Testis (tissue), 3 donors: ENCODE results near the gene IKBIP. TPM values are rescaled to one million over a fixed set of nuclear protein-coding genes. Genes with fewer than 3 reads are reported as not detected.

ENCODE experiments used
- DNase-seq: peaks from one replicate; pipeline ENCODE4 v3.0.0-alpha.2; 2019
- H3K27ac ChIP-seq, 2 donors: fragments of 200-600 bp; sonication (generic); one replicate each; pipeline ENCODE4 v1.5.1; 2019
- H3K27me3 ChIP-seq: fragments of 200-600 bp; sonication (generic); one replicate; pipeline ENCODE4 v1.5.1; 2019
- H3K36me3 ChIP-seq: fragments of 200-600 bp; sonication (generic); one replicate; pipeline ENCODE4 v1.5.1; 2017; ENCODE audit warnings: low read depth; ENCODE audit errors: missing control alignments
- H3K4me1 ChIP-seq: fragments of 200-600 bp; sonication (generic); one replicate; pipeline ENCODE4 v1.5.1; 2019
- H3K4me3 ChIP-seq, 2 donors: fragments of 200-600 bp; sonication (generic); one replicate each; pipeline ENCODE4 v1.5.1; 2017 to 2019
- H3K9me3 ChIP-seq: fragments of 200-600 bp; sonication (generic); one replicate; pipeline ENCODE4 v1.5.1; 2017
- CTCF ChIP-seq, 3 experiments: fragments of 450-650 bp in 2 of 3; fragments of 200-600 bp in 1 of 3; sonication (generic) in 1 of 3; IDR thresholded peaks; one replicate each; pipeline ENCODE4 v1.5.1; 2016 to 2019; ENCODE audit warnings: antibody characterized with exemption in 3 of 3, mild to moderate bottlenecking in 2 of 3, moderate library complexity in 1 of 3
- POLR2A ChIP-seq: fragments of 450-650 bp; IDR thresholded peaks from one replicate; pipeline ENCODE4 v1.6.1; 2017; ENCODE audit warnings: antibody characterized with exemption, mild to moderate bottlenecking, moderate library complexity
- WGBS, 2 donors: methylation state at CpG; one replicate each; pipeline ENCODE4 v1.1.5; 2018; 5-methylcytosine and 5-hydroxymethylcytosine counted together
- intact Hi-C: fragments of 100-400 bp; cut with DNase I; formaldehyde crosslinking; loops from one replicate; pipeline ENCODE4 v1.15.1; 2023; ENCODE audit warnings: low total_unique reads
- polyA plus RNA-seq: library from polyadenylated mRNA; stranded (reverse); fragments of 350-450 nt; fragmentation: Illumina TruSeq; extraction: RNeasy Lipid Tissue Mini Kit (QIAGEN cat#74804); gene quantifications from one replicate; pipeline ENCODE4 v1.2.3, GENCODE V29; 2014; ENCODE audit warnings: low read depth, low replicate concordance; ENCODE audit not compliant: insufficient read depth
- total RNA-seq, 2 donors: library from RNA; depleted of rRNA; stranded (reverse); fragments of >200 nt; gene quantifications; one replicate each; pipeline ENCODE4 v1.2.3, GENCODE V29; 2016

IKBIP gene
- total and polyA plus RNA-seq, 3 donors from 2014 or later = 3.7 to 7.7 (median 7.4) TPM

- Histone ChIP-seq H3K36me3 (no peaks in the 10 kb centered on the region), H3K4me1 (no peaks in the 10 kb centered on the region), H3K9me3 (no peaks in the 10 kb centered on the region), H3K27me3 (no peaks in the 10 kb centered on the region), H3K4me3 (no peak overlapping the region), H3K27ac (no peak overlapping the region)
- 65% methylated on average over 6 of the region's 6 CpGs for WGBS, 2 donors
- TF ChIP-seq CTCF (IDR thresholded peaks at IDR 0.05) = no peak
- no peak for TF ChIP-seq POLR2A
- intact Hi-C loops = no loop called here
- DNase-seq = no peak
Observed at GRCh38 chr12:98582093-98582492, 62.5 kb downstream of the IKBIP start.

- Histone ChIP-seq H3K9me3 (no peaks in the 10 kb centered on the region), H3K4me1 (no peaks in the 10 kb centered on the region), H3K27ac (no peak overlapping the region), H3K27me3 (no peaks in the 10 kb centered on the region), H3K36me3 (no peaks in the 10 kb centered on the region), H3K4me3 (no peak overlapping the region)
- intact Hi-C loops = no loop called here
- TF ChIP-seq CTCF (IDR thresholded peaks at IDR 0.05) = no peak
- no peak for TF ChIP-seq POLR2A
- DNase-seq = no peak
- whole genome bisulfite sequencing, 2 donors = 89 to 93% methylated on average over 1 of the region's 1 CpG
Observed at GRCh38 chr12:98581101-98581500, 63.5 kb downstream of the IKBIP start.

- no peaks in the 10 kb centered on the region for H3K4me1 ChIP-seq
- H3K27me3 ChIP-seq = no peaks in the 10 kb centered on the region
- no peaks in the 10 kb centered on the region for H3K36me3 ChIP-seq
- WGBS, 2 donors = 91 to 96% methylated on average over 5 of the region's 5 CpGs
- H3K9me3 ChIP-seq = no peaks in the 10 kb centered on the region
- no peak for TF ChIP-seq CTCF (IDR thresholded peaks at IDR 0.05)
- no peak for TF ChIP-seq POLR2A
- no peak overlapping the region for H3K4me3 ChIP-seq
- no peak for DNase-seq
- no peak overlapping the region for H3K27ac ChIP-seq
- intact Hi-C loops = no loop called here
Observed at GRCh38 chr12:98580695-98581094, 63.9 kb downstream of the IKBIP start.

- Histone ChIP-seq H3K27me3 (no peaks in the 10 kb centered on the region), H3K36me3 (no peaks in the 10 kb centered on the region), H3K4me3 (no peak overlapping the region), H3K4me1 (no peaks in the 10 kb centered on the region), H3K9me3 (no peaks in the 10 kb centered on the region), H3K27ac (no peak overlapping the region)
- 91 to 95% methylated on average over 3 of the region's 3 CpGs for WGBS, 2 donors
- no peak for DNase-seq
- TF ChIP-seq POLR2A = no peak
- no peak for TF ChIP-seq CTCF (IDR thresholded peaks at IDR 0.05)
- intact Hi-C loops = no loop called here
Observed at GRCh38 chr12:98579835-98580234, 64.8 kb downstream of the IKBIP start.

GRCh38 chr12:98579347-98579746 lies 65.2 kb downstream of the IKBIP start:
- WGBS, 2 donors = 81 to 87% methylated on average over 5 of the region's 5 CpGs
- H3K9me3 ChIP-seq = no peaks in the 10 kb centered on the region
- H3K27ac ChIP-seq = no peak overlapping the region
- intact Hi-C loops = no loop called here
- TF ChIP-seq POLR2A (no peak), CTCF (IDR thresholded peaks at IDR 0.05) (no peak)
- no peak for DNase-seq
- no peak overlapping the region for H3K4me3 ChIP-seq
- H3K36me3 ChIP-seq = no peaks in the 10 kb centered on the region
- H3K27me3 ChIP-seq = no peaks in the 10 kb centered on the region
- H3K4me1 ChIP-seq = no peaks in the 10 kb centered on the region
